ENCODE results near the gene PAPPA. TPM values are rescaled to one million over a fixed set of nuclear protein-coding genes. Genes with fewer than 3 reads are reported as not detected.

PAPPA gene
- total and polyA plus RNA-seq, 2 of the 8 experiments (the other 6 are each of a cell fraction or from before 2014, with no cell fraction given), result 0.18 to 0.63 TPM

- Histone ChIP-seq H2AK5ac (ENCODE audit: low read depth, low read length) (no peak overlapping the region), H3K23ac (ENCODE audit: insufficient read length) (no peak overlapping the region), H2BK5ac (ENCODE audit: low read depth, low read length) (no peak overlapping the region), H2AFZ (ENCODE audit: low read length) (no peak overlapping the region), H2BK12ac (ENCODE audit: low read depth, low read length) (no peak overlapping the region), H2BK15ac (ENCODE audit: low read length) (no peak overlapping the region), H3K79me1 (ENCODE audit: low read depth, low read length) (no peaks in the 10 kb centered on the region), H2BK20ac (ENCODE audit: low read length) (no peak overlapping the region), H4K8ac (ENCODE audit: extremely low read depth, insufficient read depth, low read length) (no peak overlapping the region), H3K23me2 (ENCODE audit: low read depth, low read length) (no peaks in the 10 kb centered on the region; the same call in 1 of the 2 replicates), H3K14ac (ENCODE audit: insufficient read length) (no peak overlapping the region), H4K91ac (replicated peaks; ENCODE audit: insufficient read length, low read length) (no peak overlapping the region), H4K5ac (ENCODE audit: insufficient read length, low read depth, low read length) (no peak overlapping the region), H3K36me3 (ENCODE audit: control insufficient read depth in 2 of 4, insufficient read depth in 4 of 4, low read length in 3 of 4) (no peaks in the 10 kb centered on the region), H3K79me2 (ENCODE audit: control insufficient read depth in 1 of 2, insufficient read depth in 2 of 2, low read length in 2 of 2) (no peaks in the 10 kb centered on the region), H3K56ac (replicated peaks; ENCODE audit: insufficient read length, low read depth, low read length) (no peak overlapping the region), H3K9ac (replicated peaks in 1 of 4; ENCODE audit: extremely low read depth in 1 of 4, low read depth in 3 of 4, low read length in 3 of 4) (no peak overlapping the region), H3K4me2 (ENCODE audit: insufficient read depth in 1 of 2, low read depth in 2 of 2, low read length in 2 of 2) (no peak overlapping the region), H3K4ac (replicated peaks; ENCODE audit: insufficient read length, low read depth, low read length) (no peak overlapping the region), H3K4me3 (ENCODE audit: extremely low read depth in 1 of 4, insufficient read depth in 2 of 4, low read depth in 3 of 4, low read length in 4 of 4) (no peak overlapping the region), H4K20me1 (replicated peaks in 1 of 2; ENCODE audit: control insufficient read depth in 1 of 2, insufficient read depth in 2 of 2, low read length in 2 of 2) (no peaks in the 10 kb centered on the region), H3K27me3 (replicated peaks in 1 of 4; ENCODE audit: control insufficient read depth in 3 of 4, extremely low read depth in 1 of 4, insufficient read depth in 3 of 4, low read length in 3 of 4) (no peaks in the 10 kb centered on the region), H3K18ac (ENCODE audit: extremely low read depth, low read length) (no peak overlapping the region), H3K27ac (ENCODE audit: low read depth, low read length) (no peak overlapping the region), H2BK120ac (replicated peaks; ENCODE audit: low read depth, low read length) (no peak overlapping the region), H3K4me1 (replicated peaks in 1 of 4; ENCODE audit: control insufficient read depth in 3 of 4, insufficient read depth in 4 of 4, low read length in 3 of 4) (no peaks in the 10 kb centered on the region), H3K9me3 (ENCODE audit: insufficient read depth in 2 of 2, low read depth in 1 of 2, low read length in 1 of 2) (no peaks in the 10 kb centered on the region)
- 86% methylated on average over 5 of the region's 5 CpGs; no CpG with 5 or more reads in 1 of the 2 experiments for WGBS, 2 experiments (ENCODE audit: extremely low coverage in 1 of 2, insufficient coverage in 1 of 2, insufficient read length in 1 of 2, insufficient replicate concordance in 2 of 2, low coverage in 1 of 2, low lambda C conversion rate in 2 of 2, missing lambda C conversion rate in 1 of 2)
- ChIA-PET POLR2A (ENCODE audit: partially characterized antibody) (no interaction called here), CTCF (ENCODE audit: partially characterized antibody) (interaction anchor here (0.7 to 1.6 kb wide), 4 partner anchors 14 to 80 kb away, joined by 3 to 4 read pairs (median 3); no protein-coding TSS in a partner anchor)
- FAIRE-seq, result no peak
- DNase-seq (ENCODE audit: low read depth in 1 of 2, low spot score in 2 of 2), result no peak
- TF ChIP-seq SRF (IDR thresholded peaks at IDR 0.05; ENCODE audit: low read depth, low read length) (no peak), HDAC2 (IDR thresholded peaks at IDR 0.05; ENCODE audit: borderline replicate concordance in 1 of 2, low read depth in 2 of 2, low read length in 2 of 2) (no peak), TEAD4 (IDR thresholded peaks at IDR 0.05; ENCODE audit: low read depth, low read length) (no peak), CREB1 (IDR thresholded peaks at IDR 0.05) (no peak), CTCF (IDR thresholded peaks at IDR 0.05; ENCODE audit: control extremely low read depth in 1 of 3, insufficient read depth in 1 of 3, low read depth in 1 of 3, low read length in 3 of 3) (no peak), ATF3 (IDR thresholded peaks at IDR 0.05; ENCODE audit: insufficient read depth, low read depth, low read length) (no peak), MAFK (IDR thresholded peaks at IDR 0.05; ENCODE audit: low read depth, low read length) (no peak), POU5F1 (IDR thresholded peaks at IDR 0.05; ENCODE audit: low read depth, low read length) (no peak), CHD1 (IDR thresholded peaks at IDR 0.05; ENCODE audit: low read depth, low read length) (no peak), NANOG (IDR thresholded peaks at IDR 0.05; ENCODE audit: insufficient read depth, low read depth, low read length, poor library complexity, severe bottlenecking) (no peak)
Observed at GRCh38 chr9:116232424-116233159, 79.0 kb downstream of the PAPPA start.

Data from H1 (cell line).